NCI-H526 treated with DMSO at 0.1 percent for 48 hours (cell line): ENCODE data around the gene CASS4.
A peak's percentile ranks its signal among the peaks of the same experiment; 100 is the strongest.

Source experiments
- DNase-seq: peaks from one replicate; lab custom pipeline; 2025; lab: John Stamatoyannopoulos, UW

CASS4 gene

GRCh38 chr20:56447227-56447626 lies 35.2 kb downstream of the CASS4 start:
- DNase-seq: no peak

- DNase-seq: no peak
These were observed 37.4 kb downstream of the CASS4 start for GRCh38 chr20:56449459-56449858.

- no peak for DNase-seq
These were observed 39.2 kb downstream of the CASS4 start for GRCh38 chr20:56451056-56451765.

GRCh38 chr20:56453352-56453751 lies 41.3 kb downstream of the CASS4 start:
- DNase-seq: no peak

- no peak for DNase-seq
These were observed 42.7 kb downstream of the CASS4 start for GRCh38 chr20:56454754-56455153.

GRCh38 chr20:56458206-56458821 lies 46.3 kb downstream of the CASS4 start:
- DNase-seq: no peak

- DNase-seq: no peak
These were observed 48.4 kb downstream of the CASS4 start for GRCh38 chr20:56460459-56460858.

- no peak for DNase-seq
These were observed 49.5 kb downstream of the CASS4 start for GRCh38 chr20:56461576-56461975.

GRCh38 chr20:56463428-56463827 lies 51.4 kb downstream of the CASS4 start:
- DNase-seq: no peak

- no peak for DNase-seq
These were observed 53.9 kb downstream of the CASS4 start for GRCh38 chr20:56465997-56466396.

GRCh38 chr20:56467968-56468315 lies 55.9 kb downstream of the CASS4 start:
- no peak for DNase-seq

GRCh38 chr20:56468316-56469076 lies 56.4 kb downstream of the CASS4 start, which contains the start of gene RTF2:
RTF2 (plus strand) TSS chr20:56468627; CDS start chr20:56468698, 71 bp downstream.
- DNase-seq: peak; percentile 85

- DNase-seq: no peak
These were observed 57.0 kb downstream of the CASS4 start for GRCh38 chr20:56469077-56469449.

- no peak for DNase-seq
These were observed 71.9 kb downstream of the CASS4 start for GRCh38 chr20:56483970-56484369.

- no peak for DNase-seq
These were observed 75.2 kb downstream of the CASS4 start for GRCh38 chr20:56487216-56487615.

GRCh38 chr20:56488566-56488965 lies 76.5 kb downstream of the CASS4 start:
- no peak for DNase-seq

- DNase-seq: no peak
These were observed 89.1 kb downstream of the CASS4 start for GRCh38 chr20:56501116-56501515.

GRCh38 chr20:56503916-56504315 lies 91.9 kb downstream of the CASS4 start:
- no peak for DNase-seq

- DNase-seq: no peak
These were observed 92.4 kb downstream of the CASS4 start for GRCh38 chr20:56504373-56505005.

- no peak for DNase-seq
These were observed 94.0 kb downstream of the CASS4 start for GRCh38 chr20:56506103-56506502.
